Chondrocyte (in vitro differentiated cells): ENCODE measurements around the gene STK16. TPM values are rescaled to one million over a fixed set of nuclear protein-coding genes. Genes with fewer than 3 reads are reported as not detected.
A peak's percentile ranks its signal among the peaks of the same experiment; 100 is the strongest.

Experiments used
- DNase-seq: peaks from one replicate; pipeline ENCODE4 v3.0.0; 2021; ENCODE audit warnings: mixed read lengths, low spot score
- H3K27ac Mint-ChIP-seq: one replicate; pipeline ENCODE4 v1.8.0; 2021; ENCODE audit warnings: mild to moderate bottlenecking, moderate library complexity, mixed read lengths; ENCODE audit not compliant: unreplicated experiment
- H3K27me3 Mint-ChIP-seq: 2 replicates; pipeline ENCODE4 v1.8.0; 2021; ENCODE audit warnings: low read depth, mixed read lengths
- H3K36me3 Mint-ChIP-seq: 2 replicates; pipeline ENCODE4 v1.8.0; 2021; ENCODE audit warnings: low read depth, mixed read lengths
- H3K4me1 Mint-ChIP-seq: 2 replicates; pipeline ENCODE4 v1.8.0; 2021; ENCODE audit warnings: low read depth, mild to moderate bottlenecking, mixed read lengths
- H3K4me3 Mint-ChIP-seq: one replicate; pipeline ENCODE4 v1.8.0; 2021; ENCODE audit warnings: mild to moderate bottlenecking, moderate library complexity, mixed read lengths; ENCODE audit not compliant: unreplicated experiment
- H3K9me3 Mint-ChIP-seq: 2 replicates; pipeline ENCODE4 v1.8.0; 2021; ENCODE audit warnings: low read depth, mixed read lengths
- CTCF ChIP-seq: fragments of 200-600 bp; sonication (generic); IDR thresholded peaks from 2 replicates; pipeline ENCODE4 v1.5.0; 2021; ENCODE audit warnings: antibody characterized with exemption, mild to moderate bottlenecking, moderate library complexity
- microRNA-seq: library from miRNA; unstranded; fragments of <30 nt; microRNA quantifications from one replicate; pipeline ENCODE4 v1.2.0, GENCODE V29; 2020; ENCODE audit warnings: borderline number of aligned reads
- total RNA-seq: library from RNA; stranded (reverse); gene quantifications from 3 replicates; pipeline ENCODE4 v1.2.1, GENCODE V29; 2021

Gene STK16
- total RNA-seq, 1 donor from 2014 or later: 24.4 TPM

GRCh38 chr2:219296631-219297391 lies 51.5 kb downstream of the STK16 start:
- Mint-ChIP-seq H3K4me3 (no peak overlapping the region), H3K4me1 (peaks cover 15% of the 10 kb centered on the region), H3K9me3 (no peaks in the 10 kb centered on the region), H3K27ac (no peak overlapping the region), H3K27me3 (peaks cover 18% of the 10 kb centered on the region), H3K36me3 (no peaks in the 10 kb centered on the region)
- TF ChIP-seq CTCF: no peak
- DNase-seq: no peak

- H3K4me3 Mint-ChIP-seq: no peak overlapping the region
- no peaks in the 10 kb centered on the region for H3K9me3 Mint-ChIP-seq
- H3K36me3 Mint-ChIP-seq: no peaks in the 10 kb centered on the region
- H3K27me3 Mint-ChIP-seq: peaks cover 24% of the 10 kb centered on the region
- DNase-seq: no peak
- no peak overlapping the region for H3K27ac Mint-ChIP-seq
- TF ChIP-seq CTCF: no peak
- peaks cover 15% of the 10 kb centered on the region for H3K4me1 Mint-ChIP-seq
Measured at GRCh38 chr2:219297766-219298456, 52.6 kb downstream of the STK16 start.

- H3K27me3 Mint-ChIP-seq: peaks cover 32% of the 10 kb centered on the region
- peak; percentile 89 for TF ChIP-seq CTCF
- H3K4me1 Mint-ChIP-seq: peaks cover 15% of the 10 kb centered on the region
- no peaks in the 10 kb centered on the region for H3K36me3 Mint-ChIP-seq
- DNase-seq: no peak
- H3K4me3 Mint-ChIP-seq: no peak overlapping the region
- H3K27ac Mint-ChIP-seq: no peak overlapping the region
- H3K9me3 Mint-ChIP-seq: no peaks in the 10 kb centered on the region
Measured at GRCh38 chr2:219298759-219299371, 53.6 kb downstream of the STK16 start.

GRCh38 chr2:219299372-219299760 lies 54.1 kb downstream of the STK16 start:
- Mint-ChIP-seq H3K27ac (no peak overlapping the region), H3K4me3 (no peak overlapping the region), H3K36me3 (no peaks in the 10 kb centered on the region), H3K9me3 (no peaks in the 10 kb centered on the region), H3K27me3 (peaks cover 34% of the 10 kb centered on the region), H3K4me1 (peaks cover 10% of the 10 kb centered on the region)
- TF ChIP-seq CTCF: no peak
- no peak for DNase-seq

Small RNAs within 50 kb of the gene (microRNA-seq; reads per million reads assigned to microRNA genes)
- gene MIR153-1: not detected

Other genes starting within 250 kb of the STK16 start
- gene CFAP65, start 204.0 kb upstream of the STK16 start, total RNA-seq: not detected in 3 replicates
- 0.19 TPM in 1 of 3 replicates, not detected in the others for gene IHH, start 184.6 kb upstream of the STK16 start, total RNA-seq
- 7.3 to 13.3 TPM (median 12.7 TPM) in 3 replicates for gene NHEJ1, start 84.7 kb upstream of the STK16 start, total RNA-seq
- 2.0 to 2.7 TPM (median 2.4 TPM) in 3 replicates for gene SLC23A3, start 75.5 kb upstream of the STK16 start, total RNA-seq
- 36.1 to 46.3 TPM (median 43.1 TPM) in 3 replicates for gene CNPPD1, start 68.6 kb upstream of the STK16 start, total RNA-seq
- gene RETREG2, start 67.2 kb upstream of the STK16 start, total RNA-seq: 81.1 to 88.0 TPM (median 85.0 TPM) in 3 replicates
- 28.6 to 29.8 TPM (median 29.3 TPM) in 3 replicates for gene ZFAND2B, start 38.7 kb upstream of the STK16 start, total RNA-seq
- 27.1 to 39.0 TPM (median 27.4 TPM) in 3 replicates for gene ABCB6, start 26.5 kb upstream of the STK16 start, total RNA-seq
- 75.2 to 82.8 TPM (median 75.5 TPM) in 3 replicates for gene ATG9A, start 15.8 kb upstream of the STK16 start, total RNA-seq
- gene ANKZF1, start 15.7 kb upstream of the STK16 start, total RNA-seq: 27.9 to 38.0 TPM (median 35.9 TPM) in 3 replicates
- 2.9 to 7.3 TPM (median 3.0 TPM) in 3 replicates for gene GLB1L, start within 50 bp of the STK16 start, total RNA-seq
- gene TUBA4B, start 7.8 kb downstream of the STK16 start, total RNA-seq: not detected in 3 replicates
- 9.4 to 19.7 TPM (median 11.5 TPM) in 3 replicates for gene TUBA4A, start 8.4 kb downstream of the STK16 start, total RNA-seq
- 50.7 to 55.6 TPM (median 55.0 TPM) in 3 replicates for gene DNAJB2, start 33.9 kb downstream of the STK16 start, total RNA-seq
- 0.67 to 0.87 TPM (median 0.80 TPM) in 3 replicates for gene PTPRN, start 63.9 kb downstream of the STK16 start, total RNA-seq
- not detected in 3 replicates for gene RESP18, start 87.3 kb downstream of the STK16 start, total RNA-seq
- 42.3 to 47.9 TPM (median 43.5 TPM) in 3 replicates for gene DNPEP, start 142.4 kb downstream of the STK16 start, total RNA-seq
- 0.70 to 19.8 TPM (median 15.5 TPM) in 3 replicates for gene DES, start 172.9 kb downstream of the STK16 start, total RNA-seq
- gene SPEG, start 189.4 kb downstream of the STK16 start, total RNA-seq: 62.9 to 94.9 TPM (median 89.7 TPM) in 3 replicates